Medulla oblongata (tissue), 1 donor: ENCODE data around the gene NEAT1.
A peak's percentile ranks its signal among the peaks of the same experiment; 100 is the strongest.

Source experiments
- DNase-seq: peaks from one replicate; pipeline ENCODE4 v3.0.0-alpha.2; 2015; ENCODE audit errors: extremely low spot score

NEAT1 gene

GRCh38 chr11:65421794-65422632, 585 bp upstream of the NEAT1 start:
- peak; percentile 96 for DNase-seq

- DNase-seq, result peak; percentile 51
These were observed 1.1 kb downstream of the NEAT1 start for GRCh38 chr11:65423516-65424204.

- DNase-seq, result peak; percentile 53
These were observed 1.9 kb downstream of the NEAT1 start for GRCh38 chr11:65424205-65425104.

- DNase-seq, result peak; percentile 70
These were observed 2.7 kb downstream of the NEAT1 start for GRCh38 chr11:65425105-65425970.

GRCh38 chr11:65425971-65426838, 3.6 kb downstream of the NEAT1 start:
- peak; percentile 81 for DNase-seq

- peak; percentile 87 for DNase-seq
These were observed 4.5 kb downstream of the NEAT1 start for GRCh38 chr11:65426839-65427690.

- peak; percentile 83 for DNase-seq
These were observed 5.3 kb downstream of the NEAT1 start for GRCh38 chr11:65427691-65428577.

- DNase-seq, result no peak
These were observed 6.0 kb downstream of the NEAT1 start for GRCh38 chr11:65428578-65429067.

- DNase-seq, result peak; percentile 79
These were observed 6.6 kb downstream of the NEAT1 start for GRCh38 chr11:65429068-65429681.

- DNase-seq, result peak; percentile 86
These were observed 7.3 kb downstream of the NEAT1 start for GRCh38 chr11:65429724-65430405.

- peak; percentile 63 for DNase-seq
These were observed 8.0 kb downstream of the NEAT1 start for GRCh38 chr11:65430406-65431217.

GRCh38 chr11:65431451-65432099, 9.0 kb downstream of the NEAT1 start:
- peak; percentile 43 for DNase-seq

- DNase-seq, result no peak
These were observed 9.6 kb downstream of the NEAT1 start for GRCh38 chr11:65432100-65432650.

- DNase-seq, result peak; percentile 67
These were observed 10.3 kb downstream of the NEAT1 start for GRCh38 chr11:65432686-65433582.
